ENCODE data around the gene TRIM28.
"Not testable (repeated sequence)": the region's sequence is repeated elsewhere in the genome, so short reads cannot be mapped to it uniquely, and the experiment has no call there.

DNA sequence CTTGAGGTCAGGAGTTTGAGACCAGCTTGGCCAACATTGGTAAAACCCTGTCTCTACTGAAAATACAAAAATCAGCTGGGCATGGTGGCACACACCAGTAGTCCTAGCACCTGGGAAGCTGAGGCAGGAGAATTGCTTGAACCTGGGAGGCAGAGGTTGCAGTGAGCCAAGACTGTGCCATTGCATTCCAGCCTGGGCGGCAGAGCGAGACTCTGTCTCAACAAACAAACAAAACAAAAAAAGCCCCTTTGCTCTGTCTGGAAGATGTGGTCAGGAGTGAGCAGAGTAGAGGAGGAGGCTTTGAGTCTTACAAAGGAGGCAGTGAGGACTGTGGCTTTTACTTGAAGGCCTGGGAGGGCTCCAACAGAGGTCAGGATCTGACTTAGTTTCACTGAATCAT is 33.7 kb downstream of the TRIM28 start:
- TF ChIP-seq, protein P1, sequence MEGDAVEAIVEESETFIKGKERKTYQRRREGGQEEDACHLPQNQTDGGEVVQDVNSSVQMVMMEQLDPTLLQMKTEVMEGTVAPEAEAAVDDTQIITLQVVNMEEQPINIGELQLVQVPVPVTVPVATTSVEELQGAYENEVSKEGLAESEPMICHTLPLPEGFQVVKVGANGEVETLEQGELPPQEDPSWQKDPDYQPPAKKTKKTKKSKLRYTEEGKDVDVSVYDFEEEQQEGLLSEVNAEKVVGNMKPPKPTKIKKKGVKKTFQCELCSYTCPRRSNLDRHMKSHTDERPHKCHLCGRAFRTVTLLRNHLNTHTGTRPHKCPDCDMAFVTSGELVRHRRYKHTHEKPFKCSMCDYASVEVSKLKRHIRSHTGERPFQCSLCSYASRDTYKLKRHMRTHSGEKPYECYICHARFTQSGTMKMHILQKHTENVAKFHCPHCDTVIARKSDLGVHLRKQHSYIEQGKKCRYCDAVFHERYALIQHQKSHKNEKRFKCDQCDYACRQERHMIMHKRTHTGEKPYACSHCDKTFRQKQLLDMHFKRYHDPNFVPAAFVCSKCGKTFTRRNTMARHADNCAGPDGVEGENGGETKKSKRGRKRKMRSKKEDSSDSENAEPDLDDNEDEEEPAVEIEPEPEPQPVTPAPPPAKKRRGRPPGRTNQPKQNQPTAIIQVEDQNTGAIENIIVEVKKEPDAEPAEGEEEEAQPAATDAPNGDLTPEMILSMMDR (IDR thresholded peaks at IDR 0.05; ENCODE audit: insufficient read depth, low read depth, low read length), result not testable (repeated sequence)
- not testable (repeated sequence) for TF ChIP-seq EZH2 (IDR thresholded peaks at IDR 0.05; ENCODE audit: insufficient read depth, low read length)
